ENCODE measurements around the gene SSH2.

The SSH2 gene

DNA sequence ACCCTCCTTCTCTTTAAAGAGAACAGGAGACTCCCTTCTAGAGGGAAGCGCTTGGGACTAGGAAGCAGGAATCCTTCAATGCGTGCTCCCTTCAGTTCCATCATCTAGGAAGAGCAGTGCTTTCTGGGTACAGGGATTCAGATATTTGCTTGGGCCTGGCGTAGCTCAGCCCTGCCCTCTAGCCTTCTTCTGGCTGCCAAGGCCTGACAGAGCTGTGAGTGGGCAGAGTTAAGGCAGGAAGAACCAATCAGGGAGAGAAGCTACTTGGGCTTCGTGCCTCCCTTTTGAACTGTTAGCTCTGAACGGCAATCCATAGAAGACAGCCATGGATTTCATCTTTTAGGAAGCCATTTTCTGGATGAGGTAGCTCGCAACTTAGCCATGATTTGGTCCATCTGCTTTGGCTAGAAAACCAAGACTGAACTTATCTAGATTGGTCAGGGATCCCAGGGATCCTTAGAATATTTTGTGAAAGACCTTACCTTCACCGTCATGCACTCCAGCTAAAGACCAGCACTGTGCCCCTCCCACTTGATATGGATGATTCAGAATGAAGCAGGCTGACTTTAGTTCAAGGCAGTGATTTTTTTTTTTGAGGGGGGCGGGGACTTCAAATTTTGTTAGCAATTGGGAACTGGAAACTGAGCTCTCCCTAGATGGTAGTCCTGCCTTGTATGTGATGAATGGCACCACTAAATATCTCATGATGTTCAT is 304.8 kb downstream of the SSH2 start:
- H3K9me3 ChIP-seq (ENCODE audit: low read depth, low read length) = no peaks in the 10 kb centered on the region
- TF ChIP-seq FOXP2 (optimal IDR thresholded peaks at IDR 0.05; ENCODE audit: control extremely low read depth, extremely low read length, insufficient read depth) (no peak), POLR2AphosphoS5 (IDR thresholded peaks at IDR 0.05; ENCODE audit: borderline replicate concordance, low read depth, low read length) (no peak), EZH2 (IDR thresholded peaks at IDR 0.05) (no peak)
- no peak for DNase-seq (ENCODE audit: low read depth, low spot score)
- no peaks in the 10 kb centered on the region for H3K36me3 ChIP-seq (ENCODE audit: insufficient read depth, low read length)
- no peak overlapping the region for H3K9ac ChIP-seq (ENCODE audit: insufficient read length)
- no peak overlapping the region for H3K4me3 ChIP-seq
- H3K27ac ChIP-seq = peak overlapping the region; percentile 16; the same call in 1 of the 2 replicates

DNA sequence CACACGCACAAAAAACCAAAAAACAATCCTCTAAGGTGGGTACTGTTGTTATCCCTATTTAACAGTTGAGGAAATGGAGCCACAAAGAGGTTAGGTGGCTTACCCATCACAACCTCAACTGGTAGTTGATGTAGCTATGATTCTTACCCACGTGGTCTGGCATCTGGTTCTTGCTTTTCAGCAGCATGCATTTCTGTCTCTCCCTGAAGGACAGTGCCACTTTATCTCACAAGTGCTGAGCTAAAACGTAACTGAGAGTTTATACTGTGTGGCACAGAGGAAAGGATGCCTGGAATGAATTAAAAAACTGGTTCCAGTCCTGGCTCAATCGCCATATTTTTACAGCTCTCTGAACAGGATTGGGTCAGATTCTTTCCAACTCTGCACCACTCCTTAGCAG is 305.4 kb downstream of the SSH2 start:
- H3K36me3 ChIP-seq (ENCODE audit: insufficient read depth, low read length) = no peaks in the 10 kb centered on the region
- H3K4me3 ChIP-seq = no peak overlapping the region
- TF ChIP-seq EZH2 (IDR thresholded peaks at IDR 0.05) (no peak), POLR2AphosphoS5 (IDR thresholded peaks at IDR 0.05; ENCODE audit: borderline replicate concordance, low read depth, low read length) (no peak)
- peak overlapping the region; percentile 16; the same call in 1 of the 2 replicates for H3K27ac ChIP-seq
- no peak for DNase-seq (ENCODE audit: low read depth, low spot score)
- no peaks in the 10 kb centered on the region for H3K9me3 ChIP-seq (ENCODE audit: low read depth, low read length)
- H3K9ac ChIP-seq (ENCODE audit: insufficient read length) = no peak overlapping the region

DNA sequence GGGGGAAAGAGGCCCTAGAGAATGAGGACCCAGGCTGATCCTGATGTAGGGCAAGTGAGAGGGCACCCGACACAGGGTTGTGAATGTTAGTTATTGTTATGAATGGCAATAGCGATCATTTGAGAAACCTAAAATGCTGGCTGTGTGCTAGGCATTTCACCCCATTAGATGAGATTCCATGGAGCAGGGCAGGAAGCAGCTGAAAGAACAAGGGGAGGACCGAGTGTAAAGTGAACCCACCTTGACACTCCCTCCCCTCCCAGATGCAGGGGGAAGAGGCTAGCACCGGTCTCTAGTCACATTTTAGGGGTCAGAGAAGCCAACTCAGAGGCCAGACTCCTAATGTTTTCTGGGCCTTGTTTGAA is 306.8 kb downstream of the SSH2 start:
- Histone ChIP-seq H3K9me3 (ENCODE audit: low read depth, low read length) (no peaks in the 10 kb centered on the region), H3K36me3 (ENCODE audit: insufficient read depth, low read length) (no peaks in the 10 kb centered on the region), H3K9ac (ENCODE audit: insufficient read length) (peak overlapping the region; percentile 51), H3K27ac (no peak overlapping the region), H3K4me3 (peak overlapping the region; percentile 90)
- DNase-seq (ENCODE audit: low read depth, low spot score) = no peak
- TF ChIP-seq FOXP2 (optimal IDR thresholded peaks at IDR 0.05; ENCODE audit: control extremely low read depth, extremely low read length, insufficient read depth) = no peak
- no peak for TF ChIP-seq EZH2 (IDR thresholded peaks at IDR 0.05)
- TF ChIP-seq POLR2AphosphoS5 (IDR thresholded peaks at IDR 0.05; ENCODE audit: borderline replicate concordance, low read depth, low read length) = no peak

DNA sequence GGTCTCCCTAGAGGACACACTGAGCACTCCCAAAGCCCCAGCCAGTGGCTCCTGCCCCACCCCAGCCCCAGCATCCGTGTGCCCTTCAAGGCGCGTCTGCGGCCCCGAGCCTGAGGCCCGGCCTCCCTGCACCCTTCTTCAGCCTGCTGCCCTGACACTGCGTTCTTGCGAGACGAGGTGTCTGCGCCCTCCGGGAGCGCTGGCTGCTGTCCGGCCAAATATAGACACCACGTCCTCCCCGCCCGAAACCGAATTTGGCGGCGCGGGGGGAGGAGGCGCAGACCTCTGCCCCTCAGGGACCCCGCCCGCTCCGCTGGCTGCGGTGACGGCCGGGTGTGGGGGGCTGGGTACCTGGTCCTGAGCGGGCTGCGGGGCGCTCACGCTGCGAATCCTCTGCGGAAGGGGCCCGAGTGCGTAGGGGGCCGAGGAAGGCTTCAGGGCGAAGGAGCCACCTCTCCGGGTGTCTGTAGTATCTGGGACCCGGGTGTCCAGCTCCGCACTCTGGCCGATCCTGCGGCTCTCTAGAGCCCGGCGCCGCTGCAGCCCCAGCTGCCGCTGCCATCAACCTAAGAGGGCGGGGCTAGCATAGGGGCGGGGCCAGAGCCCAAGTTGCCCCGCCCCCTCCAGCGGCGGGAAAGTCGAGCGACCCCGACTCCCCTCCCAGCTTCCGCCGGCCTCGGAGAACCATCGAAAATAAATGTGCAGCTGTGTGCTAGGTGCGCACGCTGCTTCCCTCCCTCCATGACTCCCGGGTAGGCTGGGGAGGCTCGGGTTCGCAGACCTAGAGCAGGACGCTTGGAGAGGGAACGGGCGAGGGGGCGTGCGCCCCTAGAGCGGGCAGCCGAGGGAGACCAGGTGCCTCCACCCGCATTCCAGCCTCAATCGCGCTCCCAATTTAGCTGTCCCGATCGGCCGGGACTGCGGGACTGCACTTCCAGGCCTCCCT is 307.4 kb downstream of the SSH2 start, which contains the start of gene CORO6:
Gene CORO6, minus strand, starts transcription at position 576 of the 946 bp plus-strand sequence. CDS start 1,491 bp downstream, outside the sequence.
- no peaks in the 10 kb centered on the region for H3K36me3 ChIP-seq (ENCODE audit: insufficient read depth, low read length)
- H3K9me3 ChIP-seq (ENCODE audit: low read depth, low read length) = no peaks in the 10 kb centered on the region
- DNase-seq (ENCODE audit: low read depth, low spot score) = no peak
- H3K9ac ChIP-seq (ENCODE audit: insufficient read length) = peak within 1 kb of the TSS; percentile 51
- peak within 1 kb of the TSS; percentile 90 for H3K4me3 ChIP-seq
- no peak within 1 kb of the TSS for H3K27ac ChIP-seq
- TF ChIP-seq POLR2AphosphoS5 (IDR thresholded peaks at IDR 0.05; ENCODE audit: borderline replicate concordance, low read depth, low read length) = no peak; the same call in 1 of the 2 replicates
- no peak for TF ChIP-seq EZH2 (IDR thresholded peaks at IDR 0.05)
- TF ChIP-seq FOXP2 (optimal IDR thresholded peaks at IDR 0.05; ENCODE audit: control extremely low read depth, extremely low read length, insufficient read depth) = no peak

DNA sequence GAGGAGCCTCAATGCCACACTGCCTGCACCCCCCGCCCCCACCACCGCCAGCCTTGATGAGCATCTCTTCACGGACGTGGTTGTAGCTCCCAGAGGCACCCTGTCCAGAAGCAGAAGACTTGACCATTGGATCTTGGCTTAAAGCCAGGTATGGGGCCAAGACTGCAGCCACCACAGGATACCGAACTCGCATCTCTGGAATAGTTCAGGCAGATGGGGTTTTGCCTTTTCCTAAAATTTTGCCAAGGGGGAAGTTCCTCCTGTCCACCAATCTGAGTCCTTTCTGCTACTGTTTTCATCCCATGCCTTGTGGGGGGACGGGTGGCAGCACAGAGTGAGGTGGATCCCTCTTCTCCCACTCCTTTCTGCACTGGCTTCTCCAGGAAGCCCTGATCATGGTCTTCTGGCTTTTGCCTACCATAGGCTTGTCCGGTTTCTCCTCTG is 308.3 kb downstream of the SSH2 start:
- Histone ChIP-seq H3K4me3 (peak overlapping the region; percentile 90), H3K9ac (ENCODE audit: insufficient read length) (no peak overlapping the region), H3K9me3 (ENCODE audit: low read depth, low read length) (no peaks in the 10 kb centered on the region), H3K36me3 (ENCODE audit: insufficient read depth, low read length) (no peaks in the 10 kb centered on the region), H3K27ac (no peak overlapping the region)
- DNase-seq (ENCODE audit: low read depth, low spot score) = no peak
- TF ChIP-seq EZH2 (IDR thresholded peaks at IDR 0.05) = no peak
- TF ChIP-seq POLR2AphosphoS5 (IDR thresholded peaks at IDR 0.05; ENCODE audit: borderline replicate concordance, low read depth, low read length) = no peak
- no peak for TF ChIP-seq FOXP2 (optimal IDR thresholded peaks at IDR 0.05; ENCODE audit: control extremely low read depth, extremely low read length, insufficient read depth)

DNA sequence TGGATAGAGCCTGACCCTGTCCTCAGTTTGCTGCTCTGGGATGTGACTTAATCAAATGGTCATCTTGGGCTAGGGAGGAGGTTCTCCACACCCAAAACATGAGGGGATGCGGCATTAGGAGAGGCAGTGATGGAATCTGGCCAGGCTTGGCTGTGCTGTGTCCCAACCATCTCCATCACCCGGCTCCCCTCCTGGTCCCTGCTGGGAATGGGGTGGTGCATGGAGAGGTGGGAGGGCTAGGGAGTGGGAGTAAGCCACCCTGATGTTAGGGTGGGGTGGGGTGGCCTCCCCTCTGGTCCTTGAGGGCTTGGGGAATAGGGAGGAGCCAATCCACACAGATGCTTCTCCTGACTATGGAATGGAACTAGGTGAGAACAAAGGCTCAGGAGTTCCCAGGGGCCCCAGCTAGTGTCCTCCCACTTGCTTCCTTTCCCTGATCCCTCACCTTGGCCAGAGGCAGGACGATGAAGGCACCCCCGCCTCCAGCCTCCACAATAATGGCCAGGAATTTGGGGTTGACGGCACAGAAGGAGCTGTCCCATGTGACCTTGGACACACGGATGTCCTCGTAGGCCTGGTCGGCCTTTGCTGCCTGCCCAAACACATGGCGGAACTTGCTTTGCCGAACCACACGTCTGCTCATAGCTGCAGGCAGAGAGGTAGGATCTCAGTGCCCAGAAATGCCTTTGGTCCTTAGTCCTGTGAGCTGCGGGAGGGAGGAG is 309.1 kb downstream of the SSH2 start:
- no peak overlapping the region for H3K4me3 ChIP-seq
- no peaks in the 10 kb centered on the region for H3K36me3 ChIP-seq (ENCODE audit: insufficient read depth, low read length)
- DNase-seq (ENCODE audit: low read depth, low spot score) = no peak
- H3K27ac ChIP-seq = no peak overlapping the region
- TF ChIP-seq FOXP2 (optimal IDR thresholded peaks at IDR 0.05; ENCODE audit: control extremely low read depth, extremely low read length, insufficient read depth) (no peak), POLR2AphosphoS5 (IDR thresholded peaks at IDR 0.05; ENCODE audit: borderline replicate concordance, low read depth, low read length) (no peak), EZH2 (IDR thresholded peaks at IDR 0.05) (no peak)
- H3K9ac ChIP-seq (ENCODE audit: insufficient read length) = no peak overlapping the region
- H3K9me3 ChIP-seq (ENCODE audit: low read depth, low read length) = no peaks in the 10 kb centered on the region

DNA sequence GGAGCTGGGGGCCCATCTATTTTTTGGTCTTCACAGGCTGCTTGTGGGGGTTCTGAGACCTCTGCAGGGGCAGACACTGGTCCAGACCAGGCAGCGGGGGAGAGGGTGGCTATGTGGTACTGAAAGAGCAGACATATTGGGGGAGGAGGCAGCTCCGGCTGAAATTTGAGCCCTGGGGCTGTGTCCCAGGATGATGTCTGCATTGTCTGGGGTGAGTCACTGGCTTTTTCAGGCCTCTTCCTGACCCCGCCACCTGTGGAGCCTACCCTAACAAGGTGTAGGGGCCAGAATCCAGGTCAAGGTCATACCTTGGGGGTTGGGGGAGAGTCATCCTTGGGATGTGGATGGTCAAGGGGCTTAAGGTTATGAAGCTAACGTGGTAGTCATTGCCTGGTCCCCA is 309.8 kb downstream of the SSH2 start:
- H3K9ac ChIP-seq (ENCODE audit: insufficient read length) = no peak overlapping the region
- DNase-seq (ENCODE audit: low read depth, low spot score) = no peak
- H3K9me3 ChIP-seq (ENCODE audit: low read depth, low read length) = no peaks in the 10 kb centered on the region
- no peak overlapping the region for H3K4me3 ChIP-seq
- TF ChIP-seq FOXP2 (optimal IDR thresholded peaks at IDR 0.05; ENCODE audit: control extremely low read depth, extremely low read length, insufficient read depth) (no peak), POLR2AphosphoS5 (IDR thresholded peaks at IDR 0.05; ENCODE audit: borderline replicate concordance, low read depth, low read length) (no peak), EZH2 (IDR thresholded peaks at IDR 0.05) (no peak)
- H3K27ac ChIP-seq = no peak overlapping the region
- no peaks in the 10 kb centered on the region for H3K36me3 ChIP-seq (ENCODE audit: insufficient read depth, low read length)

DNA sequence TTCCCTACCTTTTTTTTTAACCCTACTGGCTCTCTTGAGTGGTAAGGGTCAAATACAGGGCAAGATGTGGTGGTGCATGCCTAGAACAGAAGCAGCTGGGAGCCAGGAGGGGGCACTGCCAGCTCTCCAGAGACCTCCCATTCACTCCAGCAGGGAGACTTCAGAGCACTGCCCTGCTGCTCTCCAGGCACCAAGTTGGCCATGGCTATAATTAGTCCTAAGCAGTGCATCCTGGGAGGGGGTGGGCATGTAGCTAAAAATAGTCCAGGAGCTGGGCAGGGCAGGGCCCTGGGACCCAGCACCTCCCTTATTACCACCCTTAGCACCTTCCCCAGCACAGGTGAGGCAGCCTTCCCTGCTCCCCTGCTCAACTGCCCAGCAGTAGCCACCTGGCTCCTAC is 310.8 kb downstream of the SSH2 start:
- no peaks in the 10 kb centered on the region for H3K36me3 ChIP-seq (ENCODE audit: insufficient read depth, low read length)
- no peak for DNase-seq (ENCODE audit: low read depth, low spot score)
- H3K4me3 ChIP-seq = no peak overlapping the region
- TF ChIP-seq FOXP2 (optimal IDR thresholded peaks at IDR 0.05; ENCODE audit: control extremely low read depth, extremely low read length, insufficient read depth) = no peak
- no peak for TF ChIP-seq POLR2AphosphoS5 (IDR thresholded peaks at IDR 0.05; ENCODE audit: borderline replicate concordance, low read depth, low read length)
- TF ChIP-seq EZH2 (IDR thresholded peaks at IDR 0.05) = no peak
- no peak overlapping the region for H3K9ac ChIP-seq (ENCODE audit: insufficient read length)
- no peaks in the 10 kb centered on the region for H3K9me3 ChIP-seq (ENCODE audit: low read depth, low read length)
- no peak overlapping the region for H3K27ac ChIP-seq
